ENCODE measurements around the gene C1QB. TPM values are rescaled to one million over a fixed set of nuclear protein-coding genes. Genes with fewer than 3 reads are reported as not detected.
"Not testable (repeated sequence)": the region's sequence is repeated elsewhere in the genome, so short reads cannot be mapped to it uniquely, and the experiment has no call there.

C1QB gene
- total RNA-seq, 1 experiment from 2014 or later, result not detected

- DNase-seq (ENCODE audit: low spot score), result peak; percentile 44
Measured at GRCh38 chr1:22662318-22662717, 9.3 kb downstream of the C1QB start.

- DNase-seq (ENCODE audit: low spot score), result no peak
Measured at GRCh38 chr1:22662986-22663408, 10.0 kb downstream of the C1QB start.

GRCh38 chr1:22665752-22666151, 12.7 kb downstream of the C1QB start:
- peak; percentile 55 for DNase-seq (ENCODE audit: low spot score)

GRCh38 chr1:22666412-22666811, 13.4 kb downstream of the C1QB start:
- no peak for DNase-seq (ENCODE audit: low spot score)

GRCh38 chr1:22668840-22669239, 15.8 kb downstream of the C1QB start:
- DNase-seq (ENCODE audit: low spot score), result not testable (repeated sequence)

- DNase-seq (ENCODE audit: low spot score), result no peak
Measured at GRCh38 chr1:22670352-22670975, 17.4 kb downstream of the C1QB start.

GRCh38 chr1:22671999-22672398, 19.0 kb downstream of the C1QB start:
- DNase-seq (ENCODE audit: low spot score), result no peak

GRCh38 chr1:22673486-22674409, 20.7 kb downstream of the C1QB start:
- DNase-seq (ENCODE audit: low spot score), result peak; percentile 79

- DNase-seq (ENCODE audit: low spot score), result peak; percentile 21
Measured at GRCh38 chr1:22674410-22674749, 21.3 kb downstream of the C1QB start.

GRCh38 chr1:22676151-22676550, 23.1 kb downstream of the C1QB start:
- not testable (repeated sequence) for DNase-seq (ENCODE audit: low spot score)

GRCh38 chr1:22676916-22677583, 24.0 kb downstream of the C1QB start:
- no peak for DNase-seq (ENCODE audit: low spot score)

- DNase-seq (ENCODE audit: low spot score), result no peak
Measured at GRCh38 chr1:22677931-22678896, 25.2 kb downstream of the C1QB start.

- peak; percentile 36 for DNase-seq (ENCODE audit: low spot score)
Measured at GRCh38 chr1:22680726-22681125, 27.7 kb downstream of the C1QB start.

GRCh38 chr1:22681556-22682276, 28.7 kb downstream of the C1QB start:
- DNase-seq (ENCODE audit: low spot score), result no peak

GRCh38 chr1:22683547-22683946, 30.5 kb downstream of the C1QB start:
- no peak for DNase-seq (ENCODE audit: low spot score)

- no peak for DNase-seq (ENCODE audit: low spot score)
Measured at GRCh38 chr1:22685591-22686059, 32.6 kb downstream of the C1QB start.

- DNase-seq (ENCODE audit: low spot score), result no peak
Measured at GRCh38 chr1:22687191-22687590, 34.2 kb downstream of the C1QB start.

GRCh38 chr1:22688466-22688865, 35.4 kb downstream of the C1QB start:
- no peak for DNase-seq (ENCODE audit: low spot score)

GRCh38 chr1:22689505-22689904, 36.5 kb downstream of the C1QB start:
- peak; percentile 32 for DNase-seq (ENCODE audit: low spot score)

- DNase-seq (ENCODE audit: low spot score), result no peak
Measured at GRCh38 chr1:22691031-22691753, 38.2 kb downstream of the C1QB start.

Data from HT-29 (cell line).